ENCODE measurements around the gene RPL27A. TPM values are rescaled to one million over a fixed set of nuclear protein-coding genes. Genes with fewer than 3 reads are reported as not detected.

Gene RPL27A
- polyA plus RNA-seq, 1 of the 3 experiments (the other 2 are of a cell fraction), result 1,162 TPM

DNA sequence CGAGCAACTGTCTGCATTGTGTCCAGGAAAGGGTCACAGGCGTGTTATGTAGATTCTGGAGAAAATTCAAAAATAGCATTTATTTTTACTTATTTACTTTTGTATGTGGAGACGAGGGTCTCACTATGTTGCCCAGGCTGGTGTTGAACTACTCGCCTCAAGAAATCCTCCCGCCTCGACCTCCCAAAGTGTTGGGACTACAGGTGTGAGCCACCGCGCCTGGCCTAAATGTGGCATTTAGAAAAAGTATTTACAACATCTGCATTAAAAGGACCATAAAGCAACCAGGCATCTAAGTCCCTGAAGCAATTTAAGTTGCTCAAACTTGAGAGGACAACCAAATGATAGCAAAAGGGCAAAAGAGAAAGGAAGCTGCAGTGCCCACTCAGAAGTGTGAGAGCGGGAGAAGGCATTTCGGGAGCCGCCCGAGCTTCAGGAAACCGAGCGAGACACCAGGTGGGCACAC lies 722 bp upstream of the RPL27A start:
- Histone ChIP-seq H3K36me3 (replicated peaks in 1 of 2; ENCODE audit: control insufficient read depth in 1 of 2, insufficient read depth in 2 of 2, low read length in 1 of 2) (peaks cover 44 to 49% of the 10 kb centered on the region in 2 experiments), H3K4me1 (ENCODE audit: control insufficient read depth in 1 of 2, insufficient read depth in 2 of 2, low read depth in 1 of 2, low read length in 1 of 2) (peaks cover 8 to 21% of the 10 kb centered on the region in 2 experiments; a peak in 2 of 4 replicates), H3K9me3 (no peaks in the 10 kb centered on the region), H3K27me3 (ENCODE audit: insufficient read depth) (no peaks in the 10 kb centered on the region), H3K79me2 (ENCODE audit: insufficient read depth) (peaks cover 51% of the 10 kb centered on the region), H3K9me2 (no peaks in the 10 kb centered on the region), H3K27ac (ENCODE audit: low read depth in 2 of 2, low read length in 1 of 2) (peak overlapping the region; percentile 90 to 95), H3K4me3 (ENCODE audit: low read depth in 2 of 2, low read length in 1 of 2) (peak overlapping the region; percentile 95 to 99), H2AFZ (ENCODE audit: low read depth) (no peak overlapping the region), H3K4me2 (peak overlapping the region; percentile 89), H4K20me1 (ENCODE audit: insufficient read depth) (peaks cover 15% of the 10 kb centered on the region), H3F3A (replicated peaks; ENCODE audit: insufficient read depth) (peaks cover 31% of the 10 kb centered on the region), H3K9ac (peak overlapping the region; percentile 100)
- 26% methylated on average over 14 of the region's 14 CpGs for WGBS (ENCODE audit: low lambda C conversion rate)
- ChIA-PET CTCF (interaction anchor here (1.0 to 1.6 kb wide), 3 partner anchors 115 to 418 kb away, joined by 3 read pairs; partner anchors contain the start of gene LMO1), POLR2A (interaction anchor here (0.6 to 2.6 kb wide), 15 partner anchors 8 to 283 kb away, joined by 3 to 11 read pairs (median 3); partner anchors contain the start of gene STK33)
- no peak for TF ChIP-seq EP300 (IDR thresholded peaks at IDR 0.05; ENCODE audit: borderline replicate concordance in 1 of 2, low read depth in 1 of 2, low read length in 1 of 2)
- no peak for TF ChIP-seq ELF1 (IDR thresholded peaks at IDR 0.05)
- no peak for TF ChIP-seq SIN3A (IDR thresholded peaks at IDR 0.05; ENCODE audit: borderline replicate concordance, low read depth, low read length)
- no peak for TF ChIP-seq MXI1 (IDR thresholded peaks at IDR 0.05; ENCODE audit: low read depth, low read length)
- no peak for TF ChIP-seq EZH2phosphoT487 (IDR thresholded peaks at IDR 0.05; ENCODE audit: borderline replicate concordance, low read depth)
- no peak for TF ChIP-seq YY1 (IDR thresholded peaks at IDR 0.05; ENCODE audit: low read depth)
- TF ChIP-seq, protein P1, sequence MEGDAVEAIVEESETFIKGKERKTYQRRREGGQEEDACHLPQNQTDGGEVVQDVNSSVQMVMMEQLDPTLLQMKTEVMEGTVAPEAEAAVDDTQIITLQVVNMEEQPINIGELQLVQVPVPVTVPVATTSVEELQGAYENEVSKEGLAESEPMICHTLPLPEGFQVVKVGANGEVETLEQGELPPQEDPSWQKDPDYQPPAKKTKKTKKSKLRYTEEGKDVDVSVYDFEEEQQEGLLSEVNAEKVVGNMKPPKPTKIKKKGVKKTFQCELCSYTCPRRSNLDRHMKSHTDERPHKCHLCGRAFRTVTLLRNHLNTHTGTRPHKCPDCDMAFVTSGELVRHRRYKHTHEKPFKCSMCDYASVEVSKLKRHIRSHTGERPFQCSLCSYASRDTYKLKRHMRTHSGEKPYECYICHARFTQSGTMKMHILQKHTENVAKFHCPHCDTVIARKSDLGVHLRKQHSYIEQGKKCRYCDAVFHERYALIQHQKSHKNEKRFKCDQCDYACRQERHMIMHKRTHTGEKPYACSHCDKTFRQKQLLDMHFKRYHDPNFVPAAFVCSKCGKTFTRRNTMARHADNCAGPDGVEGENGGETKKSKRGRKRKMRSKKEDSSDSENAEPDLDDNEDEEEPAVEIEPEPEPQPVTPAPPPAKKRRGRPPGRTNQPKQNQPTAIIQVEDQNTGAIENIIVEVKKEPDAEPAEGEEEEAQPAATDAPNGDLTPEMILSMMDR (IDR thresholded peaks at IDR 0.05), result no peak
- no peak for DNase-seq

- Histone ChIP-seq H3K4me2 (peak overlapping the region; percentile 89), H3K27ac (ENCODE audit: low read depth in 2 of 2, low read length in 1 of 2) (peak overlapping the region; percentile 90 to 95), H3F3A (replicated peaks; ENCODE audit: insufficient read depth) (peaks cover 45% of the 10 kb centered on the region), H3K9ac (peak overlapping the region; percentile 100), H3K4me1 (ENCODE audit: control insufficient read depth in 1 of 2, insufficient read depth in 2 of 2, low read depth in 1 of 2, low read length in 1 of 2) (peaks cover 18 to 27% of the 10 kb centered on the region in 2 experiments; a peak in 3 of 4 replicates), H3K9me3 (no peaks in the 10 kb centered on the region), H3K36me3 (replicated peaks in 1 of 2; ENCODE audit: control insufficient read depth in 1 of 2, insufficient read depth in 2 of 2, low read length in 1 of 2) (peaks cover 51 to 53% of the 10 kb centered on the region in 2 experiments), H3K9me2 (no peaks in the 10 kb centered on the region), H2AFZ (ENCODE audit: low read depth) (no peak overlapping the region), H4K20me1 (ENCODE audit: insufficient read depth) (peaks cover 15% of the 10 kb centered on the region), H3K79me2 (ENCODE audit: insufficient read depth) (peaks cover 51% of the 10 kb centered on the region), H3K4me3 (ENCODE audit: low read depth in 2 of 2, low read length in 1 of 2) (peak overlapping the region; percentile 95 to 99), H3K27me3 (ENCODE audit: insufficient read depth) (no peaks in the 10 kb centered on the region)
- ChIA-PET POLR2A (interaction anchor here (0.6 to 2.6 kb wide), 7 partner anchors 9 to 455 kb away, joined by 3 to 11 read pairs (median 4); a partner anchor contains a TSS), CTCF (interaction anchor here (1.3 kb wide), 1 partner anchor 122 kb away, joined by 3 read pairs; no protein-coding TSS in a partner anchor)
- no peak for DNase-seq
- under 1% methylated on average over 24 of the region's 27 CpGs for WGBS (ENCODE audit: low lambda C conversion rate)
- TF ChIP-seq, protein P2, sequence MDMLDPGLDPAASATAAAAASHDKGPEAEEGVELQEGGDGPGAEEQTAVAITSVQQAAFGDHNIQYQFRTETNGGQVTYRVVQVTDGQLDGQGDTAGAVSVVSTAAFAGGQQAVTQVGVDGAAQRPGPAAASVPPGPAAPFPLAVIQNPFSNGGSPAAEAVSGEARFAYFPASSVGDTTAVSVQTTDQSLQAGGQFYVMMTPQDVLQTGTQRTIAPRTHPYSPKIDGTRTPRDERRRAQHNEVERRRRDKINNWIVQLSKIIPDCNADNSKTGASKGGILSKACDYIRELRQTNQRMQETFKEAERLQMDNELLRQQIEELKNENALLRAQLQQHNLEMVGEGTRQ (IDR thresholded peaks at IDR 0.05; ENCODE audit: borderline replicate concordance, low read depth, low read length), result no peak
- TF ChIP-seq GATA2 (CRISPR knock-in tag; IDR thresholded peaks at IDR 0.05), result no peak
- no peak for TF ChIP-seq RXRA (IDR thresholded peaks at IDR 0.05; ENCODE audit: borderline replicate concordance, low read depth)
- no peak for TF ChIP-seq GABPA (IDR thresholded peaks at IDR 0.05; ENCODE audit: low read depth)
- no peak for TF ChIP-seq NRF1 (IDR thresholded peaks at IDR 0.05; ENCODE audit: low read depth, low read length)
- no peak for TF ChIP-seq ELF1 (IDR thresholded peaks at IDR 0.05)
- TF ChIP-seq TCF12 (IDR thresholded peaks at IDR 0.05), result no peak
- TF ChIP-seq SMC3 (IDR thresholded peaks at IDR 0.05; ENCODE audit: low read depth, low read length), result no peak
- TF ChIP-seq, protein P1 (IDR thresholded peaks at IDR 0.05), result no peak
- TF ChIP-seq, protein P3, sequence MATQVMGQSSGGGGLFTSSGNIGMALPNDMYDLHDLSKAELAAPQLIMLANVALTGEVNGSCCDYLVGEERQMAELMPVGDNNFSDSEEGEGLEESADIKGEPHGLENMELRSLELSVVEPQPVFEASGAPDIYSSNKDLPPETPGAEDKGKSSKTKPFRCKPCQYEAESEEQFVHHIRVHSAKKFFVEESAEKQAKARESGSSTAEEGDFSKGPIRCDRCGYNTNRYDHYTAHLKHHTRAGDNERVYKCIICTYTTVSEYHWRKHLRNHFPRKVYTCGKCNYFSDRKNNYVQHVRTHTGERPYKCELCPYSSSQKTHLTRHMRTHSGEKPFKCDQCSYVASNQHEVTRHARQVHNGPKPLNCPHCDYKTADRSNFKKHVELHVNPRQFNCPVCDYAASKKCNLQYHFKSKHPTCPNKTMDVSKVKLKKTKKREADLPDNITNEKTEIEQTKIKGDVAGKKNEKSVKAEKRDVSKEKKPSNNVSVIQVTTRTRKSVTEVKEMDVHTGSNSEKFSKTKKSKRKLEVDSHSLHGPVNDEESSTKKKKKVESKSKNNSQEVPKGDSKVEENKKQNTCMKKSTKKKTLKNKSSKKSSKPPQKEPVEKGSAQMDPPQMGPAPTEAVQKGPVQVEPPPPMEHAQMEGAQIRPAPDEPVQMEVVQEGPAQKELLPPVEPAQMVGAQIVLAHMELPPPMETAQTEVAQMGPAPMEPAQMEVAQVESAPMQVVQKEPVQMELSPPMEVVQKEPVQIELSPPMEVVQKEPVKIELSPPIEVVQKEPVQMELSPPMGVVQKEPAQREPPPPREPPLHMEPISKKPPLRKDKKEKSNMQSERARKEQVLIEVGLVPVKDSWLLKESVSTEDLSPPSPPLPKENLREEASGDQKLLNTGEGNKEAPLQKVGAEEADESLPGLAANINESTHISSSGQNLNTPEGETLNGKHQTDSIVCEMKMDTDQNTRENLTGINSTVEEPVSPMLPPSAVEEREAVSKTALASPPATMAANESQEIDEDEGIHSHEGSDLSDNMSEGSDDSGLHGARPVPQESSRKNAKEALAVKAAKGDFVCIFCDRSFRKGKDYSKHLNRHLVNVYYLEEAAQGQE (IDR thresholded peaks at IDR 0.05; ENCODE audit: low read depth, low read length), result no peak
- TF ChIP-seq RAD21 (IDR thresholded peaks at IDR 0.05; ENCODE audit: low read length), result no peak
- no peak for TF ChIP-seq RFX5 (IDR thresholded peaks at IDR 0.05; ENCODE audit: low read length)
These were observed 669 bp downstream of the RPL27A start for GRCh38 chr11:8683115-8683807.
